ENCODE measurements around the gene ARID3C. TPM values are rescaled to one million over a fixed set of nuclear protein-coding genes. Genes with fewer than 3 reads are reported as not detected.

Gene ARID3C
- total and polyA plus RNA-seq, 10 of the 15 experiments (the other 5 are each of a cell fraction or from before 2014, with no cell fraction given) = not detected

GRCh38 chr9:34581318-34581717, 47.5 kb downstream of the ARID3C start:
- BruUV-seq (replicated peaks) = no TSS peak
- Histone ChIP-seq H3K27ac (ENCODE audit: control insufficient read depth, insufficient read depth) (no peak overlapping the region), H2AFZ (ENCODE audit: control insufficient read depth, low read depth, low read length) (no peak overlapping the region), H3K9me3 (replicated peaks; ENCODE audit: control insufficient read depth, insufficient read depth, low read length) (no peaks in the 10 kb centered on the region), H3K79me2 (ENCODE audit: control insufficient read depth, insufficient read depth, low read length) (no peaks in the 10 kb centered on the region), H3K4me3 (no peak overlapping the region), H4K20me1 (ENCODE audit: control insufficient read depth, insufficient read depth) (peaks cover 5% of the 10 kb centered on the region), H3K36me3 (ENCODE audit: control insufficient read depth in 2 of 2, insufficient read depth in 2 of 2, low read length in 1 of 2) (no peaks in the 10 kb centered on the region), H3K4me2 (ENCODE audit: control insufficient read depth, insufficient read depth) (no peak overlapping the region), H3K9ac (ENCODE audit: control insufficient read depth, insufficient read depth, low read length) (no peak overlapping the region), H3K27me3 (replicated peaks in 1 of 2; ENCODE audit: control insufficient read depth in 2 of 2, insufficient read depth in 2 of 2, low read length in 1 of 2) (peaks cover 23 to 32% of the 10 kb centered on the region in 2 experiments), H3K4me1 (ENCODE audit: control insufficient read depth, insufficient read depth, low read length) (no peaks in the 10 kb centered on the region)
- TF ChIP-seq HSF1 (IDR thresholded peaks at IDR 0.05; ENCODE audit: low read depth, low read length) (no peak), POLR2A (IDR thresholded peaks at IDR 0.05; ENCODE audit: low read depth, low read length) (no peak), SP1 (IDR thresholded peaks at IDR 0.05; ENCODE audit: low read depth, low read length) (no peak), MTA3 (IDR thresholded peaks at IDR 0.05; ENCODE audit: borderline replicate concordance, low read length) (no peak), RAD51 (IDR thresholded peaks at IDR 0.05) (no peak), RELB (IDR thresholded peaks at IDR 0.05; ENCODE audit: low read depth) (no peak), NFYB (IDR thresholded peaks at IDR 0.05; ENCODE audit: insufficient read depth, low read depth, low read length) (no peak), EP300 (IDR thresholded peaks at IDR 0.05; ENCODE audit: borderline replicate concordance in 1 of 2, control insufficient read depth in 1 of 2, low read depth in 2 of 2, low read length in 2 of 2) (no peak), SIN3A (IDR thresholded peaks at IDR 0.05; ENCODE audit: low read depth, low read length) (no peak), RBBP5 (conservative IDR thresholded peaks at IDR 0.05) (no peak), MYB (IDR thresholded peaks at IDR 0.05; ENCODE audit: borderline replicate concordance, low read depth, low read length) (no peak), RCOR1 (conservative IDR thresholded peaks at IDR 0.05; ENCODE audit: low read depth, low read length) (no peak), IKZF2 (IDR thresholded peaks at IDR 0.05) (no peak), CEBPB (IDR thresholded peaks at IDR 0.05; ENCODE audit: borderline replicate concordance in 1 of 2, low read depth in 2 of 2, low read length in 2 of 2) (no peak), JUND (IDR thresholded peaks at IDR 0.05; ENCODE audit: low read depth, low read length) (no peak), POLR2AphosphoS2 (IDR thresholded peaks at IDR 0.05; ENCODE audit: low read depth, low read length) (no peak)
- intact Hi-C loops (cut with micrococcal nuclease; ENCODE audit: unreplicated experiment) (no loop called here), in situ Hi-C loops (cut with MboI) (no loop called here)
- ATAC-seq (no peak), FAIRE-seq (no peak), DNase-seq (ENCODE audit: low read depth, low spot score) (no peak)
- ChIA-PET CTCF (interaction anchor here (0.6 to 1.4 kb wide), 2 partner anchors 10 to 404 kb away, joined by 3 to 5 read pairs; no protein-coding TSS in a partner anchor), RAD21 (ENCODE audit: unreplicated experiment) (no interaction called here), SMC1A (ENCODE audit: uncharacterized antibody, unreplicated experiment) (no interaction called here), POLR2A (no interaction called here)
- 57% methylated on average over 3 of the region's 3 CpGs for WGBS (ENCODE audit: insufficient coverage, insufficient replicate concordance, low lambda C conversion rate, missing lambda C conversion rate)
